ENCODE data around the gene HPD.
"Not testable (repeated sequence)": the region's sequence is repeated elsewhere in the genome, so short reads cannot be mapped to it uniquely, and the experiment has no call there.

HPD gene

DNA sequence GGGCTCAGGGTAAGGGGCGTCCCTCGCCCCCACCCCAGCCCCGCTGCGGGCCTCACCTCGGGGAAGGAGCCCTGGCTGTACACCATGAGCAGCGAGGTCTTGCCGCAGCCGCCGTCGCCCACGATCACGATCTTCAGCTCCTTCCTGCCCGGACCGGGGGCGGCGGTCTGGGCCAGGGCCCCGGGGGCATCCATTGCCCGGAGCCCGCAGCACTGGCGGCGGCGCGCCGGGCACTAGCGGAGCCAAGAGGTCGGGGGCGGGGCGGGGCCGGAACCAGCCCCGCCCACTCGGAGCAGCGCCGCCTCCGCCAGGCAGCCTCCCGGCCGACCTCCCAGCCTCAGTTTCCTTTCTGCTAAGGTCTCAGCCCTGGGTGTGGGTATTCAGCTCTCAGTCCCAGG is 65.2 kb downstream of the HPD start, which contains the start of gene RHOF:
RHOF (minus strand) TSS at position 249 of the 398 bp plus-strand sequence; CDS start at position 194, 55 bp downstream.
- no peak for DNase-seq (ENCODE audit: low read depth)
- TF ChIP-seq, protein P1, sequence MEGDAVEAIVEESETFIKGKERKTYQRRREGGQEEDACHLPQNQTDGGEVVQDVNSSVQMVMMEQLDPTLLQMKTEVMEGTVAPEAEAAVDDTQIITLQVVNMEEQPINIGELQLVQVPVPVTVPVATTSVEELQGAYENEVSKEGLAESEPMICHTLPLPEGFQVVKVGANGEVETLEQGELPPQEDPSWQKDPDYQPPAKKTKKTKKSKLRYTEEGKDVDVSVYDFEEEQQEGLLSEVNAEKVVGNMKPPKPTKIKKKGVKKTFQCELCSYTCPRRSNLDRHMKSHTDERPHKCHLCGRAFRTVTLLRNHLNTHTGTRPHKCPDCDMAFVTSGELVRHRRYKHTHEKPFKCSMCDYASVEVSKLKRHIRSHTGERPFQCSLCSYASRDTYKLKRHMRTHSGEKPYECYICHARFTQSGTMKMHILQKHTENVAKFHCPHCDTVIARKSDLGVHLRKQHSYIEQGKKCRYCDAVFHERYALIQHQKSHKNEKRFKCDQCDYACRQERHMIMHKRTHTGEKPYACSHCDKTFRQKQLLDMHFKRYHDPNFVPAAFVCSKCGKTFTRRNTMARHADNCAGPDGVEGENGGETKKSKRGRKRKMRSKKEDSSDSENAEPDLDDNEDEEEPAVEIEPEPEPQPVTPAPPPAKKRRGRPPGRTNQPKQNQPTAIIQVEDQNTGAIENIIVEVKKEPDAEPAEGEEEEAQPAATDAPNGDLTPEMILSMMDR (IDR thresholded peaks at IDR 0.05; ENCODE audit: insufficient read depth, low read depth, low read length, missing control alignments): no peak
- peak within 1 kb of the TSS; percentile 52 for H3K4me3 ChIP-seq (ENCODE audit: low read length)

GRCh38 chr12:121792607-121793439 is 65.8 kb downstream of the HPD start:
- DNase-seq (ENCODE audit: low read depth): no peak
- TF ChIP-seq, protein P1 (IDR thresholded peaks at IDR 0.05; ENCODE audit: insufficient read depth, low read depth, low read length, missing control alignments): no peak
- peak overlapping the region; percentile 21 for H3K4me3 ChIP-seq (ENCODE audit: low read length)

GRCh38 chr12:121791671-121792551 is 66.7 kb downstream of the HPD start:
- TF ChIP-seq, protein P1 (IDR thresholded peaks at IDR 0.05; ENCODE audit: insufficient read depth, low read depth, low read length, missing control alignments): no peak
- no peak for DNase-seq (ENCODE audit: low read depth)
- no peak overlapping the region for H3K4me3 ChIP-seq (ENCODE audit: low read length)

DNA sequence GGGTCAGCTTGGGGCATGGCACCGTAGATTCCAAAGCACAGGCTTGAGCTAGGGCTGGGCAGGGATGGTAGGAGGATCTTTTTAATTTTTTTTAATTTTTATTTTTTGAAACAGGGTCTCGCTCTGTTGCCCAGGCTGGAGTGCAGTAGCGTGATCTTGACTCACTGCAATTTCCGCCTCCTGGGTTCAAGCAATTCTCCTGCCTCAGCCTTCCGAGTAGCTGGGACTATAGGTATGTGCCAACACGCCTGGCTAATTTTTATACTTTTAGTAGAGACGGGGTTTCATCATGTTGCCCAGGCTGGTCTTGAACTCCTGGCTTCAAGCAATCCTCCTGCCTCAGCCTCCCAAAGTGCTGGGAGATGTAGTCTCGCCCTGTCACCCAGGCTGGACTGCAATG is 67.9 kb downstream of the HPD start:
- not testable (repeated sequence) for H3K4me3 ChIP-seq (ENCODE audit: low read length); DNase-seq (ENCODE audit: low read depth)

DNA sequence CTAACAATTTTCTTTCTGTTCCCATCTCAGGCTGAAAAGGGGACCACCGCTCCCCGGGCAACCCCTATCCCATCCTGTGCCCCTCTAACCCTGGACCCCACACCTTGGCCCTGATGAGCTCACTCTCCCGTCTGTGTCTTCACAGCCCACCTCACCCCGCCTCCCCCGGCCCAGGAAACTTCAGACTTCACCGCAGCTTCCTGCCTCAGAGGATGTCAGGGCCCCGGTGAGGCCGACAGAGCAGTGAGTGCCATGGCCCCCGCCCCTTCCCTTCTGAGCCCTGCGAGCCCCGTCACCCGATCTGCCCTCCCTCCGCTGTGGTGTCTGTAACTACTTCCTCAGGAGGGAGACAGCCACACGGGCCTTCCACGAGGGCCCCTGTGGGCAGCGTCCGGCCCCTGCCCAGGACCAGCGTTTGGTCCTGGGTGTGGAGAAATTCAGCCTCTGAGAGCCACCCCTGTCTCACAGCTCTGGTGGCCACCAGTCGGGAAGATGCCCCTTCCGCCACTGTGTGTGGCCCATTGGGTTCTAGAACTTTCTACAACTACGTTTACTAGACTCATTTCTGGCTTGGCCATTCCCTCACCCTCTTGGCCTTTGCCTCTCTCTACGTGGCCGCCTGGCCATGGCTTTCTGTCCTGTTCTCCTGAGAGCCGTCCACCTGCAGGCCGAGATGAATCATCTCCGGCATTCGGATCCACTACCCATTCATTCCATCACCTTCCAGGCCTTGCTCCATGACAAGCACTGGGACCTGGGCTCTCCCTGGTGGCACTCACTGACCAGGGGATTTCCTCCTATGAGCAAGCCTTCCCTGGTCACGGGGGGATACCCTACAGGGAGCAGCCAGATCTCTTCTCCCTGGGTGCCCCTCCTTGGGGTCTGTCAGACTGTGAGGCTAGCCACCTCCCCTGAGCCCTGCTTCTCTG is 68.6 kb downstream of the HPD start:
- TF ChIP-seq, protein P1 (IDR thresholded peaks at IDR 0.05; ENCODE audit: insufficient read depth, low read depth, low read length, missing control alignments): no peak
- no peak for DNase-seq (ENCODE audit: low read depth)
- H3K4me3 ChIP-seq (ENCODE audit: low read length): no peak overlapping the region
